HG02588 (cell line): ENCODE results near the gene COG4.
"Not testable (repeated sequence)": the region's sequence is repeated elsewhere in the genome, so short reads cannot be mapped to it uniquely, and the experiment has no call there.

ENCODE experiments used
- ATAC-seq: cut with Tn5 transposase; IDR thresholded peaks from one replicate; pipeline ENCODE4 v1.9.1; 2021; ENCODE audit warnings: mild to moderate bottlenecking, moderate library complexity; ENCODE audit not compliant: unreplicated experiment

The COG4 gene

GRCh38 chr16:70457446-70458166 is 65.7 kb downstream of the COG4 start:
- no peak for ATAC-seq

GRCh38 chr16:70455910-70456309 is 67.4 kb downstream of the COG4 start:
- no peak for ATAC-seq

- ATAC-seq, result peak; percentile 89
These were observed 68.9 kb downstream of the COG4 start, which contains the start of gene FCSK for GRCh38 chr16:70454222-70455034. FCSK (plus strand) TSS chr16:70454595; CDS start chr16:70463191, 8,596 bp downstream.

- ATAC-seq, result peak; percentile 5
These were observed 69.5 kb downstream of the COG4 start for GRCh38 chr16:70453892-70454221.

- no peak for ATAC-seq
These were observed 70.0 kb downstream of the COG4 start for GRCh38 chr16:70453117-70453891.

GRCh38 chr16:70451004-70451340 is 72.4 kb downstream of the COG4 start:
- ATAC-seq, result not testable (repeated sequence)

- ATAC-seq, result not testable (repeated sequence)
These were observed 73.0 kb downstream of the COG4 start for GRCh38 chr16:70450142-70451003.

- no peak for ATAC-seq
These were observed 75.3 kb downstream of the COG4 start for GRCh38 chr16:70448075-70448474.

- ATAC-seq, result no peak
These were observed 78.9 kb downstream of the COG4 start for GRCh38 chr16:70444249-70445063.

GRCh38 chr16:70442344-70442743 is 81.0 kb downstream of the COG4 start:
- no peak for ATAC-seq

GRCh38 chr16:70441406-70441990 is 81.9 kb downstream of the COG4 start:
- ATAC-seq, result no peak

GRCh38 chr16:70440009-70440692 is 83.2 kb downstream of the COG4 start:
- no peak for ATAC-seq

GRCh38 chr16:70438969-70439862 is 84.1 kb downstream of the COG4 start, which contains the start of gene ST3GAL2:
ST3GAL2 (minus strand) TSS chr16:70439100; CDS start chr16:70398530, 40,570 bp downstream.
- ATAC-seq, result peak; percentile 85

- ATAC-seq, result no peak
These were observed 84.8 kb downstream of the COG4 start for GRCh38 chr16:70438585-70438968.

- ATAC-seq, result no peak
These were observed 85.5 kb downstream of the COG4 start for GRCh38 chr16:70437582-70438557.

GRCh38 chr16:70437017-70437581 is 86.3 kb downstream of the COG4 start:
- no peak for ATAC-seq
